ENCODE results near the gene CMIP. TPM values are rescaled to one million over a fixed set of nuclear protein-coding genes. Genes with fewer than 3 reads are reported as not detected.

The CMIP gene
- polyA plus RNA-seq, 1 of the 3 experiments (the other 2 are of a cell fraction), result 5.4 TPM

DNA sequence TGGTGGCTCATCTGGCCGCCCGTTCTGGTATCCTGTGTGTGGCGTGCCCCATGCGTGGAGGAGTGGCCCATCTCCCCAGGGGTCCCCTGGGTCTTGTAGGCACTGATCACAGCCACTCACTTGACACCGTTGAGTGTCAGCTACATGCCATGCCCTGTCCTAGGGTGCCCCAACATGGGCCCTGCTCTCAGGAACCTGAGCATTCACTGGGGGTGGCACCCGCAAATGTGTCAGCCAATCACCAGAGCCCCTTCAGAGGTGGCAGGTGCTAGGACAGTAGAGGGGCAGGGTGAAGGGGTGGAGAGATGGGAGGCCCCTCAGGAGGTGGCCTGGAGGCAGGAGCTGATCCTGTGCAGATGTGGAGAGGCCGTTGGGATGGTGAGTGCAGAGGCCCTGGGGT lies 27.8 kb downstream of the CMIP start (continued):
- TF ChIP-seq CTCF (IDR thresholded peaks at IDR 0.05), result no peak
- TF ChIP-seq RFX5 (IDR thresholded peaks at IDR 0.05; ENCODE audit: low read length), result no peak
- TF ChIP-seq SMC3 (IDR thresholded peaks at IDR 0.05; ENCODE audit: low read depth, low read length), result no peak
- no peak for TF ChIP-seq FOSL2 (IDR thresholded peaks at IDR 0.05; ENCODE audit: borderline replicate concordance, low read depth)
- no peak for TF ChIP-seq POLR2AphosphoS5 (IDR thresholded peaks at IDR 0.05; ENCODE audit: low read depth, low read length)
- TF ChIP-seq MEF2A (IDR thresholded peaks at IDR 0.05; ENCODE audit: borderline replicate concordance, low read depth), result no peak
- TF ChIP-seq RXRA (IDR thresholded peaks at IDR 0.05; ENCODE audit: borderline replicate concordance, low read depth), result no peak
- no peak for TF ChIP-seq FOXJ3 (CRISPR knock-in tag; IDR thresholded peaks at IDR 0.05)

GRCh38 chr16:81473066-81473488 lies 28.5 kb downstream of the CMIP start:
- H3K9me2 ChIP-seq, result no peaks in the 10 kb centered on the region

More at GRCh38 chr16:81473066-81473488, 28.5 kb downstream of the CMIP start:
- POLR2A ChIA-PET, result no interaction called here
- H3K4me1 ChIP-seq (ENCODE audit: control insufficient read depth in 1 of 2, insufficient read depth in 2 of 2, low read depth in 1 of 2, low read length in 1 of 2), result peaks cover 0 to 10% of the 10 kb centered on the region in 2 experiments; a peak in 1 of 4 replicates
- CTCF ChIA-PET, result interaction anchor here (1.0 kb wide), 1 partner anchor 10 kb away, joined by 3 read pairs; no protein-coding TSS in a partner anchor
- WGBS (ENCODE audit: low lambda C conversion rate), result 92% methylated on average over 12 of the region's 14 CpGs
- H3K36me3 ChIP-seq (replicated peaks in 1 of 2; ENCODE audit: control insufficient read depth in 1 of 2, insufficient read depth in 2 of 2, low read length in 1 of 2), result no peaks in the 10 kb centered on the region
- H3K9me3 ChIP-seq, result no peaks in the 10 kb centered on the region
- TF ChIP-seq FOXJ3 (CRISPR knock-in tag; IDR thresholded peaks at IDR 0.05) (no peak), YY1 (IDR thresholded peaks at IDR 0.05; ENCODE audit: low read depth) (no peak), MAX (IDR thresholded peaks at IDR 0.05; ENCODE audit: low read depth) (no peak), RCOR1 (IDR thresholded peaks at IDR 0.05; ENCODE audit: low read length) (no peak), SMC3 (IDR thresholded peaks at IDR 0.05; ENCODE audit: low read depth, low read length) (no peak), NFIC (IDR thresholded peaks at IDR 0.05; ENCODE audit: borderline replicate concordance) (no peak), EP300 (IDR thresholded peaks at IDR 0.05; ENCODE audit: borderline replicate concordance in 1 of 2, low read depth in 1 of 2, low read length in 1 of 2) (no peak), TCF12 (IDR thresholded peaks at IDR 0.05) (no peak), CTCF (IDR thresholded peaks at IDR 0.05) (no peak), RAD21 (IDR thresholded peaks at IDR 0.05; ENCODE audit: low read length) (no peak), REST (IDR thresholded peaks at IDR 0.05; ENCODE audit: low read depth, low read length) (no peak), POLR2AphosphoS5 (IDR thresholded peaks at IDR 0.05; ENCODE audit: low read depth, low read length) (no peak)
- TF ChIP-seq, protein P1, sequence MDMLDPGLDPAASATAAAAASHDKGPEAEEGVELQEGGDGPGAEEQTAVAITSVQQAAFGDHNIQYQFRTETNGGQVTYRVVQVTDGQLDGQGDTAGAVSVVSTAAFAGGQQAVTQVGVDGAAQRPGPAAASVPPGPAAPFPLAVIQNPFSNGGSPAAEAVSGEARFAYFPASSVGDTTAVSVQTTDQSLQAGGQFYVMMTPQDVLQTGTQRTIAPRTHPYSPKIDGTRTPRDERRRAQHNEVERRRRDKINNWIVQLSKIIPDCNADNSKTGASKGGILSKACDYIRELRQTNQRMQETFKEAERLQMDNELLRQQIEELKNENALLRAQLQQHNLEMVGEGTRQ (IDR thresholded peaks at IDR 0.05; ENCODE audit: borderline replicate concordance, low read depth, low read length), result no peak
- TF ChIP-seq, protein P2, sequence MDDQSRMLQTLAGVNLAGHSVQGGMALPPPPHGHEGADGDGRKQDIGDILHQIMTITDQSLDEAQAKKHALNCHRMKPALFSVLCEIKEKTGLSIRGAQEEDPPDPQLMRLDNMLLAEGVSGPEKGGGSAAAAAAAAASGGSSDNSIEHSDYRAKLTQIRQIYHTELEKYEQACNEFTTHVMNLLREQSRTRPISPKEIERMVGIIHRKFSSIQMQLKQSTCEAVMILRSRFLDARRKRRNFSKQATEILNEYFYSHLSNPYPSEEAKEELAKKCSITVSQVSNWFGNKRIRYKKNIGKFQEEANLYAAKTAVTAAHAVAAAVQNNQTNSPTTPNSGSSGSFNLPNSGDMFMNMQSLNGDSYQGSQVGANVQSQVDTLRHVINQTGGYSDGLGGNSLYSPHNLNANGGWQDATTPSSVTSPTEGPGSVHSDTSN (IDR thresholded peaks at IDR 0.05), result no peak
- H3K79me2 ChIP-seq (ENCODE audit: insufficient read depth), result peaks cover 23% of the 10 kb centered on the region
- no peak overlapping the region for H3K4me2 ChIP-seq
- no peak overlapping the region for H3K27ac ChIP-seq (ENCODE audit: low read depth in 2 of 2, low read length in 1 of 2)
- no peak overlapping the region for H3K4me3 ChIP-seq (ENCODE audit: low read depth in 2 of 2, low read length in 1 of 2)
- no peak overlapping the region for H3K9ac ChIP-seq
- peaks cover 18% of the 10 kb centered on the region for H4K20me1 ChIP-seq (ENCODE audit: insufficient read depth)
- H2AFZ ChIP-seq (ENCODE audit: low read depth), result no peak overlapping the region
- H3K27me3 ChIP-seq (ENCODE audit: insufficient read depth), result no peaks in the 10 kb centered on the region
- H3F3A ChIP-seq (replicated peaks; ENCODE audit: insufficient read depth), result peaks cover 8% of the 10 kb centered on the region
- no peak for DNase-seq

Measured in SK-N-SH (cell line).